Stimulated activated CD4-positive, alpha-beta T cell treated with anti-CD3 and anti-CD28 coated beads, Interleukin-4, amount 100 ng/mL, for 48 hours (primary cell): Measurements from ENCODE around the gene HSD17B13.
"Not testable (repeated sequence)": the region's sequence is repeated elsewhere in the genome, so short reads cannot be mapped to it uniquely, and the experiment has no call there.

Source experiments
- DNase-seq, 2 donors: peaks; one replicate each; pipeline ENCODE4 v3.0.0-alpha.2; 2020; ENCODE audit warnings: low read depth in 2 of 2

The HSD17B13 gene

DNA sequence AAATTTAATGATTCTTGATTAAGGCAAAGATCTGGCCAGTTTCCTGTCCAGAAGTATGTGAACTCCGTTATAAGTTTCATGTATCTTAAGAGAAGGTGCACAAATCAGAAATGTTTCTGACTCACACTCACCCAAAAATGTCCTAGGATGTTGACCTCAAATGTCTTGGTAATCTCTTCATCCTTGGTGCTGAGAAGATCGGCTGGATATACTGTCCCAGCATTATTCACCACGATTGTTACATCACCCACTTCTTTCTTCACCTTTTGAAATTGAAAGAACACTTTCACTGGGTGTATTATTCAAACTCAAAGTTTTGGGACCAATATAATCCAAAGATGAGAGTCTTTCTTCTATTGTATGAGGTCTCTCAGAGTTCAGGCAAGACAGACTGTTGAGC, 5.7 kb downstream of the HSD17B13 start:
- no peak for DNase-seq

GRCh38 chr4:87315000-87315399, 7.7 kb downstream of the HSD17B13 start:
- not testable (repeated sequence) for DNase-seq

DNA sequence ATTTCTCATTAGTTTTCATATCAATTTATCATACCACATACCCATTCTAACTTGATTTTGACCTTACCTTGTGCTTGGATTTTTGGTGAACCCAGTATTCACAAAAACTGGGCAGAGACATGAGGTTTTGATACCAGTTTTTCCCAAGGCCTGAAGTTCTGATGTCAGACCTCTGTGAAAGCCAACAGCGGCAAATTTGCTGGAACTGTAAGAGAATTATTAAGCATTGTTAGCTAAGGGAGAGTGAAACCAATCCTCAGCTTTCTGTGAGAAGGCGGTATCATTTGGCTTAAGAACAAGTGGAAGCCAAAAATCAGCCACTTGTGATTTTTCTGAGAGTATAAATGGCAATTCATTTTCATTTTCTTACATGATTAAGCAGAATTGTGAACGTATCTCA, 8.9 kb downstream of the HSD17B13 start:
- no peak for DNase-seq

GRCh38 chr4:87311684-87312083, 11.0 kb downstream of the HSD17B13 start:
- no peak for DNase-seq

DNA sequence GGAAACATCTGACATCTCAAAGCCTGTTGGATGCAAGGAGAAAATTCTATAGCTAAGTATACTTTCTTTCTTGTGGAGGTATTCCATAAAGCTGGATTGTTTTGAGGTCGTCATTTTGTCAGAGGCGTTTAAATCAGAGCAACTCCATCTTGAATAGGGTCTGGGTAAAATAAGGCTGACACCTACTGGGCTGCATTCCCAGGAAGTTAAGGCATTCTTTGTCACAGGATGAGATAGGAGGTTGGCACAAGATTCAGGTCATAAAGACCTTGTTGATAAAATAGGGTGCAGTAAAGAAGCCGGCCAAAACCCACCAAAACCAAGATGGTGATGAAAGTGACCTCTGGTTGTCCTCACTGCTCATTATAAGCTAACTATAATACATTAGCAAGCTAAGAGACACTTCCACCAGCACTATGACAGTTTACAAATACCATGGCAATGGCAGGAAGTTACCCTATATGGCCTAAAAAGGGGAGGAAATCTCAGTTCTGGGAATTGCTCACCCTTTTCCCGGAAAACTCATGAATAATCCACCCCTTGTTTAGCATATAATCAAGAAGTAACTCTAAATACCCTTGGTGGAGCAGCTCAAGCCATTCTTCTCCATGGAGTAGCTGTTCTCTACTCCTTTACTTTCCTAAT, 11.9 kb downstream of the HSD17B13 start:
- DNase-seq = no peak

DNA sequence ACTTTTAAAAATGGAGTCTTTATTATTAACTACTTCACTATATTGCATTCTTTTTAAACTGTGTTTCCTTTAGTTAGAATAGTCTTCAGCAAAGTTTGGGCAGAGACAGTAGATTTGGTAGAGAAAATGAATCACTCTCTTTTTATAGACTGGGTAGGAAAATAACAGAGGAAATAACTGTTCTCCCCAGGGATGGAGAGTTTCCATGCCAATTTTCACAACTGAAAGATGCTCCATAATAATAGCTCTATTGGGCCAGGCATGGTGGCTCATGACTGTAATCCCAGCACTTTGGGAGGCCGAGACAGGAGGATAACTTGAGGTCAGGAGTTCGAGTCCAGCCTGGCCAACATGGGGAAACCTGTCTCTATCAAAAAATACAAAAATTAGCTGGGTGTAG, 13.1 kb downstream of the HSD17B13 start:
- DNase-seq = no peak

DNA sequence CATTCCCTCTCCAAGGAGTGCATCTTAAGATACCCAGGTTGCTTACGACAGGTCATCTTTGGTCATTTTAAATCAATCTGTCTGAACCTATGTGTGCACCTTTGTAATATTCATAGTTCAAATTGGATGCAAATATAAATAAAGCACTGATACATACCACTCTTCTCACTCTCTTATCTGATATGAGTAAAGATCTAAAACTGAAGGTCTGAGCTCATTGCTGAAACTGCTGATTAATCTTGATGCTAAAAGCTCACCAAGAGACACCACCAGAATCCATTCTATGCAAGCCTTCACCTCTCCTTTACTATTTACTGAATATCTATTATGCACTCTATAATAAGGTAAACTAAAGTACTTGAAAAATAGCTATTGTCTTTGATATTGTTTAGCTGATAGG, 16.6 kb downstream of the HSD17B13 start:
- no peak for DNase-seq

DNA sequence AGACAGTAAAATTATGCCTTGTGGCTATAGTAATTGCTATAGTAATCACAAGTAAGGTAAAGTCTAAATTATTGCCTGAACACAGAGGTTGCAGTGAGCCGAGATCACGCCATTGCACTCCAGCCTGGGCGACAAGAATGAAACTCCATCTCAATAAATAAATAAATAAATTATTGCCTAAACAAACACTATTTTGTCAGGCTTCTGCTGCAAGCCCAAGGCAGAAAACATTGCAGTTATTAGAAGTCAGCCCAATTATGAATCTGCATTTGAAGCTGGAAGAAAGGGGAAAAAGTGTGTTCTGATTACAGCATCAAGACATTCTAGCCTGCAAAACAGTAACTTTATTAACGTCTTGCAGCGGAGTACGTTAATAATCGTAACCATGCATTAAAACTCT, 17.1 kb downstream of the HSD17B13 start:
- DNase-seq = no peak

DNA sequence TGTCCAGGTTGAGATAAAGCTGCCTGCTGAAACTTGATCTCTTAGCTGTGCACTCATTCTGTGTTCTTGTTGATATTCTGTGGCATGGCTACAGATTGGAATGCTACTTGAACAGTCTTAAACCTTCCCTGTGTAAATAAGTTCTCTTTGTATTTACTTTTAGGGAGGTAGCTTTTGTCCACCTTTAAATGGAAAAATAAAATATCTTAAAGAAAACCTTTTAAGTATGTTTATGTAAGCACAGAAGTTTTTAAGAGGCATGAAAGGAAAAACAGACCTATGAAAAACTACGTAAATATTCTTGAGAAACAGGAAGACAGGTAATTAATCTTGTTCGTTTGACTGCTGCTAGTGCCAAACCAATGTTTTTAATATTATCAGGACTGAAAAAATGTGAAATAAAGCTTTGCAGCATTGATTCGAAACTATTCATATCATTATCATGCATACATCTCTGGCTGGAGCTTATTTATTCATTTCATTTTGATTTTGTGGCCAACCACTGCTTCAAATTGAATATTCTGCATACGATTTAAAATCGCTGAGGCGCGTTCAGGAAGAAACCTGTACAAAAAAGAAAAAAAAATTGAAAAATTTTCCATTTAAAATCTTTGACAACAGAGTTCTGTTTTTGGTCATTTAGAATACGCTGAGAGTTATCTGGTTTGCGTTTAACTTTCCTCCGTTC, 17.8 kb downstream of the HSD17B13 start:
- no peak for DNase-seq

GRCh38 chr4:87299898-87300297, 22.8 kb downstream of the HSD17B13 start:
- no peak for DNase-seq

DNA sequence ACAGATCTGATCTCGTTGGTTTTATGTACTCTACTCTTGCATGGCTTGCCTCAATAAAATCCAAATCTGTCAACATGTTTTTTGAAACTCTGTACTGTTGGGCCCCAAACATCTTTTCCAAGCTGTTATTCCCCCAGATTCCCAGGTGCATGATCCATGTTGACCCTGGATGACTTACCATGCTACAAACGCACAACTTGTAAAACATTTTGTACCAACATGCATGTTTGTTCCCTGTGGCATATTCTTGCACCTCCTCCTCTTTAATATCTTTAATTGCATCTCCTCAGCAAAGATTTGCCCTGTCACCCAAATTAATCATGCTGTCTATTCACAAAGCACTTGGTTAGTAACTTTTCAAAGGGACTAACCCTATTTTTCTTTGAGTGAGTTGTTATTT, 24.3 kb downstream of the HSD17B13 start:
- DNase-seq = no peak

- not testable (repeated sequence) for DNase-seq
These were observed 27.8 kb downstream of the HSD17B13 start for GRCh38 chr4:87294911-87295310.

DNA sequence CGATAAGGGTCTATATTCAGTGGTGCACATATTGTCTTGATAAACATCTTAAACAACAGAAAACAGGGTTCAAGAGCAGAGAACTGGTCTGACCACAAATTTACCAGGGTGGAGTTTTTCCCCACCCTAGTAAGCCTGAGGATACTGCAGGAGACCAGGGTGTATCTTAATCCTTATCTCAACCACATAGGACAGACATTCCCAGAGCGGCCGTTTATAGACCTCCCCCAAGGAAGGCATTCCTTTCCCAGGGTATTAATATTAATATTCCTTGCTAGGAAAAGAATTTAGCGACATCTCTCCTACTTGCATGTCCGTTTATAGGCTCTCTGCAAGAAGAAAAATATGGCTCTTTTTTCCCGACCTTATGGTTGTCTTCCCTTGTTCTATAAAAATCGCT, 28.8 kb downstream of the HSD17B13 start:
- not testable (repeated sequence) for DNase-seq

DNA sequence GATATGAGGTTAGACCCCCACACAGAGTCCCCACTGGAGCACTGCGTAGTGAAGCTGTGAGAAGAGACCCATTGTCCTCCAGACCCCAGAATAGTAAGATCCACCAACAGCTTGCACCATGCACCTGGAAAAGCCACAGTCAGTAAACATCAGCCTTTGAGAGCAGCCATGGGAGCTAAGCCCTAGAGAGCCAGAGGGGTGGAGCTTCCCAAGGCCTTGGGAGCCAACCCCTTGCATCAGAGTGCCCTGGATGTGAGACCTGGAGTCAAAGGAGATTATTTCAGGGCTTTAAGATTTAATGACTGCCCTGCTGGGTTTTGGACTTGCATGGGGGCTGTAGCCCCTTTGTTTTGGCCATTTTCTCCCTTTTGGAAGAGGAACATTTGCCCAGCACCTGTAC, 35.7 kb downstream of the HSD17B13 start:
- no peak for DNase-seq

GRCh38 chr4:87284268-87284667, 38.4 kb downstream of the HSD17B13 start:
- DNase-seq = not testable (repeated sequence)

DNA sequence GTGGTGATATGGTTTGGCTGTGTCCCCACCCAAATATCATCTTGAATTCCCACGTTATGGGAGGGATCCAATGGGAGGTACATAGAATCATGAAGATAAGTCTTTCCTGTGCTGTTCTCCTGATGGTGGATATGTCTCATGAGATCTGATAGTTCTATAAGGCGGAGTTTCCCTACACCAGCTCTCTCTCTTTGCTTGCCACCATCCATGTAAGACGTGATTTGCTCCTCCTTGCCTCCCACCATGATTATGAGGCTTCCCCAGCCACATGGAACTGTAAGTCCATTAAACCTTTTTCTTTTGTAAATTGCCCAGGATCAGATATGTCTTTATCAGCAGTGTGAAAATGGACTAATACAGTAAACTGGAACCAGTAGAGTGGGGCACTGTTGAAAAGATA, 39.5 kb downstream of the HSD17B13 start:
- DNase-seq = no peak

- no peak for DNase-seq
These were observed 41.1 kb downstream of the HSD17B13 start for GRCh38 chr4:87281603-87282002.

DNA sequence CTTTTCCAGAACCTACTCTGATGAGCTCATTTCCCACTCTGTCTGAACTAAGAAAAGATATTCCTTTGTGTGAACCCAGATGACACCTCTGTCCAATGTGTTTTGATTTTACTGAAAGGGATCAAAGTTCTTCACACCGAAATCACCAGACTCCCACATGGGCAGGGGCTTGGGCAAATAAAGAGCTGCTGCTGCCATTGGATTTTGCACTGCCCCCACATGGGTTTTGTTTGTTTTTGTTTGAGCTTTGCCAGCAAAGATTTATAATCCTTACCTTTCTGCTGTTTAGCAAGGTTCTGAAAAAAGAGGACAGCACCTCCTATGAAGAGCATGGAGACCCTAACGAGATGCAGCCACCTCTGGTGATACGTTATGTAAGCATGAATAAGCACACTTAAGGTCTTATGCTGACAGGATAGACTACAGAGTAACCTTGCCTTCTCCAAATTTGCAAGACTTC, 44.3 kb downstream of the HSD17B13 start:
- no peak for DNase-seq

DNA sequence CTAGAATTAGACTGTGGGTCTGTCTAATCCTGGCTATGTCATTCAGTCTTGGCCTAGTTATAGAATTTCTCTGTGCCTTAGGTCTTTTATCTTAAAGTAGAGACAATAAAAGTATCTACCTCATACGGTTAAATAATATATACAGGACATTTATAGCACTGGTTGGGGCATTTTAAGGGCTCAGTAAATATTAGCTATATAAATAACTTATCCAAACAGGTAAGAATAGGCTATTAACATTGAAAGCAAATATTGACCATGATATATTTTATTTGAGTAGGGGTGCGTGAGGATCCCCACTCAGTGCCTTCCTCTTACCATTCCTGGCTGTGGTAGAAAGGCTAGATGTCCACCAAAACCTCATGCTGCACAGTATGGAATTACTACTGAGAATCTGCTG, 47.4 kb downstream of the HSD17B13 start:
- no peak for DNase-seq

DNA sequence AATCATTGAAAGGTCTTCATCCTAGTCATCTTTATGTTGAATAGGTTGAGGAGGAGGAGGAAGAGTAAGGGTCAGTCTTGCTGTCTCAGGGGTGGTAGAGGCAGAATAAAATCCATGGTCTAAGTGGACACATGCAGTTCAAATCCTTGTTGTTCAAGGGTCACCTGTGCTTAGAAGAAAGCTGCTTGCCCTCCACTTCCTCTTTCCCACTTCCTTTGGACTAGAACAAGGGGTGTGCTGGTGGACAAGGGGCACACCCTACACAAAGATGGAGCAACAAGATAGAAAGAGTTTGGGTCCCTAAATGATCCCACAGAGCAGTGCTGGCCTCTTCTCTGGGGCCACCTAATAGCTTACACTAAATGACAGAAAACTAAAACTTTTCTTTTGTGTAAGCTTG, 47.9 kb downstream of the HSD17B13 start:
- no peak for DNase-seq

- no peak for DNase-seq
These were observed 48.4 kb downstream of the HSD17B13 start for GRCh38 chr4:87274327-87274726.

GRCh38 chr4:87270825-87271224, 51.9 kb downstream of the HSD17B13 start:
- DNase-seq = no peak

GRCh38 chr4:87270144-87270543, 52.5 kb downstream of the HSD17B13 start:
- no peak for DNase-seq

DNA sequence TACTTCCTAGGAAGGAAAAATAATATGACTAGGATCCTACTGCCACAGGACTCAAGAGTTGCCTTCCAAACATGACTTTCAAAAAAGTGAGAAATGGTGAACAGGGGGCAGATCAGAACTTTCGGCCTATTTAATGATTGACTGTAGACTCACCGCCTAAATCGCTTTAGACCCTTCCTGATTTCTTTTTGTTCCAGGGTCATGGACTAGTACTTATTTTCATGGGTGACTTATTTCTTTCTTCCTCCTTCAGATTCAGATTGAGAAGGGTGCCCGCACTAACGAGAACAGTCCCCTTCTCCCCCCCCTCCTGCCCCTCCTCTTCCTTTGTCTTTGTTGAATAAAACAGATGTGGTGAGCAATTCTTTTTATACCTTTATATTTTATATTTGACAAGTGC, 54.3 kb downstream of the HSD17B13 start:
- DNase-seq = no peak
